ENCODE measurements around the gene TMPRSS2.

TMPRSS2 gene

GRCh38 chr21:41507521-41508414, at the start of gene TMPRSS2:
Gene TMPRSS2, minus strand, starts transcription at chr21:41508158. Its CDS starts 10,025 bp downstream, at chr21:41498133.
- DNase-seq, result no peak

- DNase-seq, result no peak
Measured at GRCh38 chr21:41555057-41555456, 47.1 kb upstream of the TMPRSS2 start.

GRCh38 chr21:41552254-41552653, 44.3 kb upstream of the TMPRSS2 start:
- DNase-seq, result no peak

- no peak for DNase-seq
Measured at GRCh38 chr21:41548781-41549180, 40.8 kb upstream of the TMPRSS2 start.

- no peak for DNase-seq
Measured at GRCh38 chr21:41547111-41547510, 39.2 kb upstream of the TMPRSS2 start.

GRCh38 chr21:41545500-41546359, 37.8 kb upstream of the TMPRSS2 start:
- no peak for DNase-seq

- no peak for DNase-seq
Measured at GRCh38 chr21:41542727-41543126, 34.8 kb upstream of the TMPRSS2 start.

- DNase-seq, result no peak
Measured at GRCh38 chr21:41537356-41537755, 29.4 kb upstream of the TMPRSS2 start.

GRCh38 chr21:41536827-41537103, 28.8 kb upstream of the TMPRSS2 start:
- DNase-seq, result no peak

- no peak for DNase-seq
Measured at GRCh38 chr21:41536076-41536826, 28.3 kb upstream of the TMPRSS2 start.

GRCh38 chr21:41530366-41530765, 22.4 kb upstream of the TMPRSS2 start:
- no peak for DNase-seq

- no peak for DNase-seq
Measured at GRCh38 chr21:41529769-41530168, 21.8 kb upstream of the TMPRSS2 start.

- DNase-seq, result no peak
Measured at GRCh38 chr21:41526478-41527087, 18.6 kb upstream of the TMPRSS2 start.

GRCh38 chr21:41523175-41523574, 15.2 kb upstream of the TMPRSS2 start:
- no peak for DNase-seq

GRCh38 chr21:41521489-41522027, 13.6 kb upstream of the TMPRSS2 start:
- no peak for DNase-seq

GRCh38 chr21:41520560-41521442, 12.8 kb upstream of the TMPRSS2 start:
- DNase-seq, result no peak

- DNase-seq, result no peak
Measured at GRCh38 chr21:41519806-41520559, 12.0 kb upstream of the TMPRSS2 start.

GRCh38 chr21:41518757-41519156, 10.8 kb upstream of the TMPRSS2 start:
- DNase-seq, result no peak

GRCh38 chr21:41511858-41512257, 3.9 kb upstream of the TMPRSS2 start:
- no peak for DNase-seq

GRCh38 chr21:41510500-41510899, 2.5 kb upstream of the TMPRSS2 start:
- DNase-seq, result no peak

GRCh38 chr21:41509733-41510132, 1.8 kb upstream of the TMPRSS2 start:
- no peak for DNase-seq
